K562 (cell line): ENCODE data around the gene LGALS9B. TPM values are rescaled to one million over a fixed set of nuclear protein-coding genes. Genes with fewer than 3 reads are reported as not detected.
"Not testable (repeated sequence)": the region's sequence is repeated elsewhere in the genome, so short reads cannot be mapped to it uniquely, and the experiment has no call there.

ENCODE experiments used
- ATAC-seq: fragments of 200-7000 bp; cut with Tn5 transposase; 3 replicates; pipeline ENCODE4 v1.9.1; 2020; ENCODE audit warnings: moderate library complexity
- BruUV-seq: library from RNA; stranded (reverse); fragments of 400-500 nt; replicated peaks from 2 replicates; lab custom pipeline; 2021; lab: Mats Ljungman, UMichigan
- CTCF ChIA-PET: fragments of 300-600 bp; formaldehyde crosslinking; extraction: SDS; loops from one replicate; lab custom pipeline; 2021; ENCODE audit warnings: low intra/inter-chr PET ratio; lab: Yijun Ruan, JAX
- POLR2A ChIA-PET: fragments of 300-600, 350-650 bp; sonication (Branson Sonifier 250); formaldehyde crosslinking; extraction: SDS; loops from one replicate; lab custom pipeline; 2021; ENCODE audit warnings: antibody characterized with exemption, inconsistent platforms; lab: Yijun Ruan, JAX
- DNase-seq, 4 experiments: peaks; one replicate each; pipeline versions ENCODE4 v3.0.0 to v3.0.0-alpha.2; 2011 to 2018; ENCODE audit warnings: low spot score in 3 of 4, mixed read lengths in 3 of 4; ENCODE audit errors: extremely low read depth in 1 of 4
- FAIRE-seq: peaks from 2 replicates; lab custom pipeline; 2011; peaks lifted over from hg19 to GRCh38; lab: Jason Lieb, UNC
- H2AFZ ChIP-seq: 2 replicates; pipeline ENCODE4 v1.6.0; 2011; ENCODE audit warnings: low read depth, low read length, control low read depth, inconsistent platforms
- H3K27ac ChIP-seq: fragments of 200-600 bp; 3 replicates; pipeline ENCODE4 v1.8.0; 2011; ENCODE audit warnings: low read depth, mild to moderate bottlenecking, control low read depth, inconsistent platforms, low read length, moderate library complexity, mixed read lengths; ENCODE audit errors: extremely low read depth
- H3K27me3 ChIP-seq, 2 experiments: fragments of 300-600 bp in 1 of 2; 2 replicates in 1 of 2; 3 replicates in 1 of 2; pipeline versions ENCODE4 v1.6.0 to v1.8.0; 2011; ENCODE audit warnings: inconsistent platforms in 2 of 2, low read length in 2 of 2, mild to moderate bottlenecking in 1 of 2, mixed read lengths in 1 of 2, moderate library complexity in 1 of 2; ENCODE audit not compliant: control insufficient read depth in 2 of 2, insufficient read depth in 2 of 2
- H3K36me3 ChIP-seq: fragments of 300-600 bp; 3 replicates; pipeline ENCODE4 v1.8.0; 2011; ENCODE audit warnings: mild to moderate bottlenecking, low read length, inconsistent platforms; ENCODE audit not compliant: control insufficient read depth, insufficient read depth
- H3K4me1 ChIP-seq, 2 experiments: fragments of 200-600 bp in 1 of 2; replicated peaks in 1 of 2; 2 replicates in 1 of 2; 3 replicates in 1 of 2; pipeline versions ENCODE4 v1.5.1 to v1.8.0; 2011; ENCODE audit warnings: inconsistent platforms in 2 of 2, low read length in 2 of 2, mild to moderate bottlenecking in 1 of 2, mixed read lengths in 1 of 2, moderate library complexity in 1 of 2; ENCODE audit not compliant: control insufficient read depth in 2 of 2, insufficient read depth in 2 of 2
- H3K4me2 ChIP-seq: 2 replicates; pipeline ENCODE4 v1.6.1; 2011; ENCODE audit warnings: low read length, control low read depth, inconsistent platforms, mixed read lengths; ENCODE audit not compliant: insufficient read depth
- H3K4me3 ChIP-seq: fragments of 200-600 bp; sonication (generic), shearing (Covaris generic); 2 replicates; pipeline ENCODE4 v1.5.1; 2016; ENCODE audit warnings: control low read depth, inconsistent platforms
- H3K79me2 ChIP-seq: fragments of 200-600 bp; 3 replicates; pipeline ENCODE4 v1.8.0; 2011; ENCODE audit warnings: low read length, inconsistent platforms; ENCODE audit not compliant: control insufficient read depth, insufficient read depth
- H3K9ac ChIP-seq, 2 experiments: 2 replicates each; pipeline versions ENCODE4 v1.6.0 to v1.6.1; 2011; ENCODE audit warnings: low read depth in 2 of 2, low read length in 2 of 2, control low read depth in 1 of 2, inconsistent platforms in 1 of 2, mild to moderate bottlenecking in 1 of 2, mixed read lengths in 1 of 2; ENCODE audit not compliant: insufficient read depth in 1 of 2
- H3K9me1 ChIP-seq: one replicate; pipeline ENCODE4 v1.6.0; 2011; ENCODE audit warnings: inconsistent platforms, mild to moderate bottlenecking, low read length, moderate library complexity; ENCODE audit not compliant: control insufficient read depth, insufficient read depth
- H3K9me3 ChIP-seq: replicated peaks from 2 replicates; pipeline ENCODE4 v1.5.1; 2011; ENCODE audit warnings: low read depth, low read length, inconsistent platforms; ENCODE audit not compliant: control insufficient read depth, insufficient read depth
- H4K20me1 ChIP-seq: replicated peaks from 2 replicates; pipeline ENCODE4 v1.6.1; 2011; ENCODE audit warnings: low read length, inconsistent platforms, mixed read lengths; ENCODE audit not compliant: control insufficient read depth, insufficient read depth
- WGBS: fragments of 100-300 bp; shearing (Covaris generic); methylation state at CpG from one replicate; pipeline ENCODE4 v1.1.6; 2016; ENCODE audit warnings: low coverage, mixed read lengths; ENCODE audit not compliant: insufficient coverage; ENCODE audit errors: missing lambda C conversion rate; 5-methylcytosine and 5-hydroxymethylcytosine counted together
- in situ Hi-C: fragments of 300-500 bp; cut with MboI; formaldehyde crosslinking; loops from 4 replicates; pipeline ENCODE4 v1.15.0; 2018; ENCODE audit warnings: inconsistent platforms, mixed read lengths
- intact Hi-C: fragments of 100-400 bp; cut with micrococcal nuclease; formaldehyde crosslinking; loops from 2 replicates; pipeline ENCODE4 v1.14.2; 2022
- polyA plus RNA-seq, 8 experiments: library from polyadenylated mRNA; depleted of rRNA in 4 of 8; stranded (reverse) in 5 of 8; unstranded in 3 of 8; fragments of >200 nt; fragmentation: Nextera tagmentation in 2 of 8; fragmentation: Illumina TruSeq in 1 of 8; extraction: Ambion mirVana in 2 of 8; extraction: Trizol in 1 of 8; gene quantifications; 2 replicates each; pipeline versions ENCODE4 v1.2.1 to v1.2.3, GENCODE V29; 2011 to 2014; ENCODE audit warnings: inconsistent platforms in 1 of 8, missing spikeins in 1 of 8
- total RNA-seq, 7 experiments: library from RNA; depleted of rRNA in 6 of 7; stranded (reverse); fragments of >200 nt in 6 of 7; fragmentation: Illumina TruSeq in 2 of 7; extraction: Trizol in 2 of 7; gene quantifications; 2 replicates each; pipeline versions ENCODE4 v1.2.1 to v1.2.3, GENCODE V29; 2011 to 2021; ENCODE audit warnings: low replicate concordance in 1 of 7

Gene LGALS9B
- total and polyA plus RNA-seq, 9 of the 15 experiments (the other 6 are each of a cell fraction or from before 2014, with no cell fraction given) = not detected

DNA sequence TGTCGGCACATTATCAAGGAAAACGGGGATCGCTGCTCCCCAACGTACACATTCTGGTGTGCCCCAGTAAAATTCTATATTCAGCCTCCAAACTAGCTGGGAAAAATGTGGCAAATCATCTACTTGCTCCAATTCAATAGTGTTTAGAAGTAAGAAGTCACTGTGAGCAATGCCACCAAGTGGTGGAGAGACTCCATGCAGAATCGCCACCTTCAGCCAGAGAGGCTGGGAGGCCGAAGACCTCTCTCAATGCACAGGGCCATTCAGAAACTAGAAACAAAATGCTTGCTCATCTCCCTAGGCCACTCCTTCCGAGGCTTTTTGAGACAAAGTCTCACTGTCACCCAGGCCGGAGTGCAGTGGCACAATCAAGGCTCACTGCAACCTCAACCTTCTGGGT, 48.5 kb downstream of the LGALS9B start:
- H3K36me3 ChIP-seq, H3K4me2 ChIP-seq, FAIRE-seq, CTCF ChIA-PET, H3K4me3 ChIP-seq, POLR2A ChIA-PET, H3K27me3 ChIP-seq, H4K20me1 ChIP-seq, BruUV-seq, H3K4me1 ChIP-seq, H3K79me2 ChIP-seq, H3K27ac ChIP-seq, intact Hi-C loops, H3K9me1 ChIP-seq, H3K9me3 ChIP-seq, H2AFZ ChIP-seq, H3K9ac ChIP-seq, DNase-seq, in situ Hi-C loops: not testable (repeated sequence)
- no CpG with 5 or more reads among the region's 8 CpGs for WGBS
- ATAC-seq = peak; percentile 82

- H3K9ac ChIP-seq, H3K9me3 ChIP-seq, H3K4me3 ChIP-seq, H3K9me1 ChIP-seq, CTCF ChIA-PET, H3K36me3 ChIP-seq, H3K27ac ChIP-seq, BruUV-seq, H3K27me3 ChIP-seq, DNase-seq, intact Hi-C loops, POLR2A ChIA-PET, H2AFZ ChIP-seq, FAIRE-seq, H4K20me1 ChIP-seq, ATAC-seq, in situ Hi-C loops, H3K79me2 ChIP-seq, H3K4me2 ChIP-seq, H3K4me1 ChIP-seq: not testable (repeated sequence)
- WGBS = 50% methylated on average over 1 of the region's 7 CpGs
Observed at GRCh38 chr17:20417492-20418080, 49.8 kb downstream of the LGALS9B start.

- H3K27me3 ChIP-seq, H3K9ac ChIP-seq, H3K4me1 ChIP-seq, H3K36me3 ChIP-seq, in situ Hi-C loops, ATAC-seq, H3K4me3 ChIP-seq, H3K79me2 ChIP-seq, H3K9me1 ChIP-seq, H3K9me3 ChIP-seq, intact Hi-C loops, H2AFZ ChIP-seq, H3K4me2 ChIP-seq, CTCF ChIA-PET, POLR2A ChIA-PET, FAIRE-seq, H4K20me1 ChIP-seq, DNase-seq, H3K27ac ChIP-seq, BruUV-seq: not testable (repeated sequence)
- 38% methylated on average over 4 of the region's 8 CpGs for WGBS
Observed at GRCh38 chr17:20416381-20416911, 50.9 kb downstream of the LGALS9B start.

DNA sequence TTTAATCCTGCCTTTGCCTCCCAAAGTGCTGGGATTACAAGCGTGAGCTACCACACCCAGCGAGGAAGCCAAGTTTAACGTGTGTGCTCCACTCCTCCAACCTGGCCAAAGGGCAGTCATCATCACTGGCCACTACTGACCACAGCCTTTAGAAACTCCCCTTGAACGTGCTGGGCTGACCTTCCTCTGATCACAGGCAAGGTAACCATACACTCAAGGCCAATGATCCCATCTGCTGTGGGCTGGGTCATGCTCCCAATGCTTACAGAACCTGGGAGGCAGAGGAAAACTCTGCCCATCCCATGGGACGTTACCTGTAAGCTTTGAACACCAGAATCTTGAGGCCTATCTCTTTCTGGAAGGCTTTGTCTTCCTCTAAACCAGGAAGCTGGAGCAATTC, 51.9 kb downstream of the LGALS9B start:
- H3K4me1 ChIP-seq, ATAC-seq, H3K27me3 ChIP-seq, H3K4me3 ChIP-seq, H3K9ac ChIP-seq, H3K9me3 ChIP-seq, FAIRE-seq, H2AFZ ChIP-seq, intact Hi-C loops, BruUV-seq, H3K4me2 ChIP-seq, H4K20me1 ChIP-seq, POLR2A ChIA-PET, CTCF ChIA-PET, H3K36me3 ChIP-seq, H3K9me1 ChIP-seq, H3K79me2 ChIP-seq, DNase-seq, H3K27ac ChIP-seq, in situ Hi-C loops: not testable (repeated sequence)
- WGBS = no CpG with 5 or more reads among the region's 5 CpGs
